AG09309 (cell line): Measurements from ENCODE around the gene ICAM1.

Source experiments
- DNase-seq: peaks from one replicate; pipeline ENCODE4 v3.0.0-alpha.2; 2010; ENCODE audit warnings: low read depth
- H3K4me3 ChIP-seq: 2 replicates; pipeline ENCODE4 v1.5.1; 2011; ENCODE audit warnings: mild to moderate bottlenecking, low read depth, low read length, moderate library complexity; ENCODE audit not compliant: control insufficient read depth
- CTCF ChIP-seq: IDR thresholded peaks from 2 replicates; pipeline ENCODE4 v1.5.1; 2011; ENCODE audit warnings: mild to moderate bottlenecking, low read depth, low read length, inconsistent platforms; ENCODE audit not compliant: insufficient read depth, control insufficient read depth; ENCODE audit errors: missing control alignments

The ICAM1 gene

GRCh38 chr19:10295847-10296591 is 25.1 kb downstream of the ICAM1 start:
- TF ChIP-seq CTCF: no peak
- no peak for DNase-seq
- H3K4me3 ChIP-seq: no peak overlapping the region

GRCh38 chr19:10299545-10300458 is 28.9 kb downstream of the ICAM1 start:
- TF ChIP-seq CTCF: no peak
- DNase-seq: no peak

GRCh38 chr19:10305139-10305806 is 34.4 kb downstream of the ICAM1 start:
- DNase-seq: no peak
- no peak overlapping the region for H3K4me3 ChIP-seq
- no peak for TF ChIP-seq CTCF

More at GRCh38 chr19:10299545-10300458, 28.9 kb downstream of the ICAM1 start:
- H3K4me3 ChIP-seq: no peak overlapping the region

GRCh38 chr19:10306327-10306726 is 35.4 kb downstream of the ICAM1 start:
- DNase-seq: no peak
- H3K4me3 ChIP-seq: no peak overlapping the region
- no peak for TF ChIP-seq CTCF

- TF ChIP-seq CTCF: no peak
- H3K4me3 ChIP-seq: no peak within 1 kb of the TSS
- DNase-seq: no peak
Observed at GRCh38 chr19:10309423-10309822, 38.5 kb downstream of the ICAM1 start, which contains the start of gene ZGLP1. Gene ZGLP1 (minus strand): TSS chr19:10309815.
